ENCODE results near the gene MORN4. TPM values are rescaled to one million over a fixed set of nuclear protein-coding genes. Genes with fewer than 3 reads are reported as not detected.
"Not testable (repeated sequence)": the region's sequence is repeated elsewhere in the genome, so short reads cannot be mapped to it uniquely, and the experiment has no call there.

The MORN4 gene
- polyA plus RNA-seq, 5 donors = 14.7 to 19.8 (median 16.2) TPM

DNA sequence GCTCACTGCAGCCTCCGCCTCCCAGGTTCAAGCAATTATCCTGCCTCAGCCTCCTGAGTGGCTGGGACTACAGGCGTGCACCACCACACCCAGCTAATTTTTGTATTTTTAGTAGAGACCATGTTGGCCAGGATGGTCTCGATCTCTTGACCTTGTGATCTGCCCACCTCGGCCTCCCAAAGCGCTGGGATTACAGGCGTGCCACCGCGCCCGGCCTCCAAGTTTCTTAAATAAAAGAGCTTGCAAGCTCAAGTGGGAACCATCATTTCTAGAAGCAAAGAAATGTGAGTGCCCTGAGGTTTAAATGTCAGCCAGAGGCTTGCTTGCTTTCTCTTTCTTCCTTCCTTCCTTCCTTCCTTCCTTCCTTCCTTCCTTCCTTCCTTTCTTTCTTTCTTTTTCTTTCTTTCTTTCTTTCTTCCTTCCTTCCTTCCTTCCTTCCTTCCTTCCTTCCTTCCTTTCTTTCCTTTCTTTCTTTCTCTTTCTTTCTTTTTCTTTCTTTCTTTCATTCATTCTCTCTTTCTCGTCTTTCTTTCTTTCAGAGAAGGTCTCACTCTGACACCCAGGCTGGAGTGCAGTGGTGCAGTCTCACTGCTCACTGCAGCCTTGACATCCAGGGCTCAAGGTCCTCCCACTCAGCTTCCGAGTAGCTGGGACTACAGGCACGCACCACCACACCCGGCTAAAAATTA is 9.3 kb upstream of the MORN4 start:
- DNase-seq = not testable (repeated sequence)

DNA sequence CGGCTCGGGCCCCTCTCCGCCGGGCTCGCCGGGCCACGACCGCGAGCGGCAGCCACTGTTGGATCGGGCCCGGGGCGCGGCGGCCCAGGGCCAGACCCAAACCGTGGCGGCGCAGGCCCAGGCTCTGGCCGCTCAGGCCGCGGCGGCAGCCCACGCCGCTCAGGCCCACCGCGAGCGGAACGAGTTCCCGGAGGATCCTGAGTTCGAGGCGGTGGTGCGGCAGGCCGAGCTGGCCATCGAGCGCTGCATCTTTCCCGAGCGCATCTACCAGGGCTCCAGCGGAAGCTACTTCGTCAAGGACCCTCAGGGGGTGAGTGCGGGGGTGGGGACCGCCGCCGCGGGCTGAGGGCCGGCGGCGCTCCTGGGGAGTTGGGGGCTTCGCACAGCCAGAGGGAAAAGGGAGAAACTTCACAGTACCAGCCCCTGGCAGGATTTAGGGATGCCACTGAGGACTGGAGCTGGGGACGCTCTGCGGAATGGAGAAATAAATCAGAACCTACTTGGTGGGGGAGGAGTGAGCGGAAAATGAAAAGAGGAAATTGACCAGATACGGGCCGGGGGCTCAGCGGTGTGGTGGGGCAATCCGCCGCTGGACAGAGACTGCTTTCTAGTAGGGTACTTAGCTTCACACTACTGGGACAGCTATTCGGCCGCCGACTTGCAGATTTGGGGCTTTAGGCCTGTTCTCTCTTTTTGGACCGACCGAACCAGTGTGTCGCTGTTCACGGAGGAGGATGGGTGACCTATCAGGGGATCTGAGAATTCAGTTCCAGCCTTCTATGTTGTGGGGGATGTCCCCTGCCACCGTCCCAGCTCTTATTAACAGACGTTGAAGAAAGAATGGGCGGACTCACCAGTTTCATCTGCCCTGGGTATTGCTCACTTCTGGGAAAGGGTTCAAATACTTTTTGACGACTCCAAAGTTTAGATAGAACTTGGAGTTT is 7.8 kb upstream of the MORN4 start:
- peak; percentile 30 to 49 for DNase-seq

- DNase-seq = peak; percentile 97 to 99
These were observed 7.0 kb upstream of the MORN4 start, which contains the start of gene PI4K2A for GRCh38 chr10:97640174-97640867. Gene PI4K2A (plus strand): TSS chr10:97640671. CDS start chr10:97640743, 72 bp downstream.

DNA sequence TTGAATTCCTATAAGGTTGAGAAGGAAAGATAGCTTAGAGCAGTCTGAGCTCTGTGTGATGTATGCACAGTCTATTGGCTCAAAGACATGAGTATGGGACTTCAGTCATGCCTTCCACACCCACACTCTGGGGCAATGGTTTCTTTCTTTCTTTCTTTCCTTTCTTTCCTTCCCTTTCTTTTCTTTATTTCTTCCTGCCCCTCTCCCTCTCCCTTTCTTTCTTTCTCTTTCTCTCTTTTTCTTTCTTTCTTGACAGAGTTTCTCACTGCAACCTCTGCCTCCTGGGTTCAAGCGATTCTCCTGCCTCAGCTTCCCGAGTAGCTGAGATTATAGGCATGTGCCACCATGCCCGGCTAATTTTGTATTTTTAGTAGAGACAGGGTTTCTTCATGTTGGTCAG is 5.8 kb upstream of the MORN4 start:
- DNase-seq = not testable (repeated sequence)

DNA sequence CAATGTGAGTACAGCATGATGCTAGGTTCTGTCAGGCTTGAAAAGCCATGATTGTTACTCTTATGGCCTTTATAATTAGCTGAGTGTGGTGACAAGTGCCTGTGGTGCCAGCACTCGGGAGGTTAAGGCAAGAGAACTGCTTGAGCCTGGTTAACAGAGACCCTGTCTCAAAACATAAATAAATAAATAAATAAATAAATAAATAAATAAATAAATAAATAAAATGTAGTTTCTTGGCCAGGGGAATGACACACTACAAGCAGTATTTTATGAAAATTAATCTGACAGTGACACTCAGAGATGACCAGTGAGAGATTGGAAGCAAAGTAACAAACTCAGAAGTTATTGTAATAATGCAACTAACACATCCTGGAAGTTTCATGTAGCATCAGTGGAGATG is 2.3 kb upstream of the MORN4 start:
- DNase-seq = no peak

DNA sequence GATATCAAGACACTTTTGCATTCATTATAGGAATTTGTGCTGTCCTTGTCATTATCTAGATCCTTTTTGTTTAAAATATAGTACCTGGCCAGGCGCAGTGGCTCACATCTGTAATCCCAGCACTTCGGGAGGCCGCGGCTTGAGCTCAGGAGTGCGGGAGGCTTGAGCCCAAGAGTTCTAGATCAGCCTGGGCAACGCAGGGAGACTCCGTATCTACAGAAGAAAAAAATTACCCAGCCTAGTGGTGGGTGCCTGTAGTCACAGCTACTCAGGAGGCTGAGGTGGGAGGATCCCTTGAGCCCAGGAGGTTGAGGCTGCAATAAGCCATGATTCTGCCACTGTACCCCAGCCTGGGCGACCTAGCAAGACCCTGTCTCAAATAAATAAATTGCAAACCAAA is 621 bp upstream of the MORN4 start:
- DNase-seq = no peak

GRCh38 chr10:97631098-97631497 is 2.2 kb downstream of the MORN4 start:
- DNase-seq = no peak

- no peak for DNase-seq
These were observed 4.0 kb downstream of the MORN4 start for GRCh38 chr10:97629289-97629688.

DNA sequence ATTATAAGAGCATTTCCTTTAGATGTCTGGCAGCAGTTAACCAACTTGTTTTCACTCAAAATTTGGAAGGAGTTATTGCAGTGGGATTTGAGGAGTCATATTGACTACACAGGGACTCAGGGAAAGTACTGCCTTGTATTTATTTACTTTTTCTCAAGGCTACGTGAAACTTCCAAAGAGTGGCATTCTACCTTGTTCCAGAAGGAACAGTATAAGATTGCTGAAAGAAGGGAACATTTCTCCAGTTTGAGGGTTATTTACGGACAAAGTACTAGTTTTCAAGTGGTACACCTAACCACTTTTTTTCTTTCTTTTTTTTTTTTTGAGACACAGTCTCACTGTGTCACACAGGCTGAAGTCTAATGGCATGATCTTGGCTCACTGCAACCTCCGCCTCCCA is 5.1 kb downstream of the MORN4 start:
- DNase-seq = no peak

DNA sequence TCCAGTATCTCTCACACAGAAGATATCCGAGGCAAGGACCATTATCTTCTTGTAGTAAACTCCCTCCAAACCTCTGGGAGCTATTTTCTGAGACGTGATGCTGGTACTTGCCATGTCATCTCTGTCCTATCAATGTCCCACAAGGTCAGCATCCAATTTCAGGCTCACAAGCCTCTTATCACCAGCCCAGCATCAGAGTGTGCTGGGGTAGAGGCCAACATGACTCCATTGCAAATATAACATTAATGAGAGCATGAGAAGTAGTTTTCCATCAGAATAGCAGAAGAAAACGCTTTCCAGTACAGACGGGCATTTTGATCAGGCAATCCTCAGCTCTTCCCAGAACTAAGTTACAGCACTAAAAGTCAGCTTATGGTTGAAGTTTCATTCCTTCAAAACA is 5.6 kb downstream of the MORN4 start:
- no peak for DNase-seq

- no peak for DNase-seq
These were observed 10.0 kb downstream of the MORN4 start for GRCh38 chr10:97623277-97623676.

DNA sequence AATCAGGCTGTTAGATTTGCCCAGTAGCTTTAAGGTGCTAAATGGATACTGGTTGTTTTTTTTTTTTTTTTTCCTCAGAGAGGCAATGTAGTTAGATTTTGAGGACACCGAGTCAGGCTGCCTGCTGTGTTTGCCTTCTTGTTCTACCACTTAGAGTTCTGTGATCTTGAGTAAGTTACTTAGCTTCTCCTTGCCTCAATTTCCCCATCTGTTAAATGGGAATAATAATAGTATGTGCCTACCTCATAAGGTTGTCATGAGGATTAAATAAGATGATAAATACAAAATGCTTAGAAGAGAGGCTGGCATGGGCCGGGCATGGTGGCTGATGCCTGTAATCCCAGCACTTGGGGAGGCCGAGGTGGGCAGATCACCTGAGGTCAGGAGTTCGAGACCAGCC is 14.6 kb downstream of the MORN4 start:
- DNase-seq = no peak

- DNase-seq = no peak
These were observed 15.0 kb downstream of the MORN4 start for GRCh38 chr10:97618285-97618684.

DNA sequence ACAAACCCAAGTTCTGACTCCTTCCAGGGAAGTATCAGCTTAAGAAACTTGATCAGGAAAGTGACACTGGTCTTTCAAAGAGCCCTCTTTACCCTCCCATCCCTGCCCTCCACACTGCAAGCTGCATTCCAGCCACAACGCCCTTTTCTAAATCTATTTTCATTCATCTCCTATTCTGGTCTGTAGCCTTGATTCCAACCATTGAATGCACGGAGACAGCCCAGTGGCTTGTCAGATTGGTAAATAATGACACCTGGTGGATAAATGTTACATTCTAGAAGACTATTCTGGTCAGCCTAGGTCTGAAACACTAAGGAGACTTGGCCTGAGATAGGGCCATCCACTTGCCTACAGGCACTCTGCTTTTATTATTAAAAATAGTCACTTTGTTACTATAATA is 20.9 kb downstream of the MORN4 start:
- DNase-seq = no peak

DNA sequence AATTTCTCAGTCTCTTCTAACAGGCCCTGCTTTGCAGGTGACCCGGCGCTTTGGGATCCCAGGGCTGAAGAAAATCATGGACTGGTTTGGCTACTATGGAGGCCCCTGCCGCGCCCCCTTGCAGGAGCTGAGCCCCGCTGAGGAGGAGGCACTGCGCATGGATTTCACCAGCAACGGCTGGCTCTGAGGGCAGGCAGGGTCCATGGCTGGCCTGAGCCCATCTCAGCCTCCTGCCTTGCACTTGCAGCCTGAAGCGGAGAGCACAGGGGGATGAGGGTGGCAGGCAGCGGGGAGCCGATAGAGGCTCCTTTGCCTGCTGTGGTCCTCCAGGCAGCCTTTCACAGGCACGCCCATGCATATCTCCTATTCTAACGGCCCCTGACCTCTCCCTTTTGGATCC is 21.8 kb downstream of the MORN4 start:
- DNase-seq = no peak

- DNase-seq = no peak
These were observed 24.2 kb downstream of the MORN4 start for GRCh38 chr10:97608991-97609561.

DNA sequence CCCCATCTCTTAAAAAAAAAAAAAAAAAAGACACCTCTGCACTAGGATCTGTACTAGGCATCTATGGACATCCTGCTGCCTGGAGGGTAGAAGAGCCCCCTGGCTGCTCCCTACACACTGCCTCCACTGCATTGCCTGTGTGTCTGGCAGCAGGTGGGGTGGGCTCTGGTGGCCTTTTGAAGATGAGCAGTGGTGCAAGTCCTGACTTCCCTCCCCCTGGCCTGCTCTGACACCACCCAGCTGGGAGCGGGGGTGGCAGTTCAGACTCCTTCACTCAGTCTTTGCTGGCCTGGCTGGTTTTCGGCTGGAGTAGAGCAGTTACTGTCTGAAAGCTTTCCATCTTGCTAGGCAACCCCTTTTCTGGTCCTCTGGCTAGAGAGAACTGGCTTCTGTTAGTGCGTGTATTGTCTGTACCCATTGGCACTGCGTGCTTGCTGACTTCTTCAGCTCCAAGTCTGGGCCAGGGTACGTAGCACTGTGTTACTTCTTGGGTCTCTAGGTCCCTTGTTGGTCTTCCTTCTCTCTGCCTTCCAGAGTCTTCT is 26.1 kb downstream of the MORN4 start:
- DNase-seq = no peak

DNA sequence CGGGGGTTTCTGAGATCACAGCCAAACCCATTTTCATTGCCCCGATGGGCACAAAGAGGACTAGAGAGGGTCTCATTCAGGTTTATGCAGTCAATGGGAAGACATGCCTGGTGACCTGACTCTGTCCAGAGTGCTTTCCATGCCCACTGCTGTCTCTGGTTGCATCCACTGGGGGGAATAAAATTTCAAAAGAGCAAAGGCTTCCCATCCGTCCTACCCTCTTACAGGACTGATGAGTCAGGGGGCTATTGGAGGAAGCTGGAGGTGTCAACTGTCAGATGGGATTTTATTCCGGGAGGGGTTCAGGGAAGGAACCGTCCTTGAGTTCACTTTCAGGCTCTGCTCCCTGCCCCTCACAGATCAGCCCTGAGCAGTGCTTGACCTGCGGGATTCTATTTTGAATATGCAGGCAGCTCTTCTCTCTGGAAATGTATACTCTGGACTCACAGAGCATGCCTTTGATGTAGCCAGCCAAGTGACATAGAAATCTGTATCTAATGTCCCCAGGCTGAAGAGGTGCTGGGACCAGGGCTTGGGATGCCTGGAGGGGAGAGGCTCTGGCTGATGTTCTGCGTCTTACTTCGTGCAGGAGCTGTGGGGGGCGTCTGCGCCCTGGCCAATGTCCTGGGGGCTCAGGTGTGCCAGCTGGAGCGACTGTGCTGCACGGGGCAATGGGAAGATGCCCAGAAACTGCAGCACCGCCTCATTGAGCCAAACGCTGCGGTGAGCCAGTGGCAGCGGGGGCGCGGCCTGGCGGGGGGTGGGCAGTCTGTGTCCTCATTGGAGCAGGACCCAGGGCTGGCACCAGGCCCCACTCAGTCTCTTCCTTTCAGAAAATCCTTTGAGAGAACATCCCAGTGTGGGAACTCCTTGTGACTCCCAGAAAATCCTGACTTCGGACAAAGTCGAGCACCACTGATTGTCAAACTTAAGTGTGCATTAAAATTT is 31.8 kb downstream of the MORN4 start:
- no peak for DNase-seq

DNA sequence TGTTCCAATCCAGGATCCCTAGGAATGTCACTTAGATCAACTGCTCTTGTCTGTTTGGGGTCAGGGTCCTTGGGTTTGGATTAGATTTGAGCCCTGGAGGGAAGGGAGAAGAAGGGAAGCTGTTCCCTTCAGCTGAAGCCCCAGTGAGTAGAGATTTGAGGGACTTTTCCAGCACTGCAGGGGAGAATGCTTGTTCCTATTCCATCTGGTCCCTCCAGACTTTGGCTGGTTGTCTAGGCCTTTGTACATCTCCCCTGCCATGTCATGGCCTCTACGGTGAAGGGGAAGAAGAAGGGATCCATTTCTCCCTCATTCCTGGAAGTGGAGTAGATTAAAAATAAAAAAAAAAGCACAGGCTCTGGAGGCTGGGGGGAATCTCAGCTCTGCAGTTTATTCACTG is 32.7 kb downstream of the MORN4 start:
- DNase-seq = no peak

DNA sequence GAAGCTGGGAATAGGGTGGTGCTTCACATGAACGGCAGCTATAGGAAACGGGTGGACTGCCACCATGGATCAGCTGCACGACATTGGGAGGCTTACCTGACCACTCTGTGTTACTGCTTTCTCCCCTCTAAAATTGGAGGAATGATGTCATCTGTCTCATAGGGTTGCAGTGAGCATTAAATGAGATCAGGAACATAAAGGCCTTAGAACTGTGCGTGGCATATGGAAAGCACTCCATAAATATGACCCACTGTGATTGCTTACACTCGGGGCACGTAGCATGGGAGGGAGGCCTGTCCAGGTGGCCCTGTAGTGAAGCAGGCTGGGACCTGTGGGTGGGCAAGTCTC is 34.1 kb downstream of the MORN4 start:
- no peak for DNase-seq

Data from right lung (tissue), 5 donors.